Activated CD4-positive, alpha-beta T cell treated with anti-CD3 and anti-CD28 coated beads, Interleukin-2, amount 10 ng/mL, durations not matched to agents 7 days and 5 days (primary cell): Measurements from ENCODE around the gene IKZF2. TPM values are rescaled to one million over a fixed set of nuclear protein-coding genes. Genes with fewer than 3 reads are reported as not detected.
A peak's percentile ranks its signal among the peaks of the same experiment; 100 is the strongest.

Source experiments
- CTCF ChIA-PET: fragments of 350-600 bp; sonication (Branson Sonifier 250); formaldehyde crosslinking; loops from one replicate; lab custom pipeline; 2021; ENCODE audit warnings: antibody characterized with exemption; lab: Charles Lee
- POLR2A ChIA-PET: fragments of 350-600 bp; sonication (Branson Sonifier 250); formaldehyde crosslinking; loops from one replicate; lab custom pipeline; 2021; ENCODE audit warnings: antibody characterized with exemption; lab: Charles Lee
- DNase-seq: peaks from one replicate; pipeline ENCODE4 v3.0.0-alpha.2; 2020
- H3K27ac Mint-ChIP-seq: one replicate; pipeline ENCODE4 v1.8.0; 2021; ENCODE audit warnings: mild to moderate bottlenecking, moderate library complexity, mixed read lengths
- H3K27me3 Mint-ChIP-seq: one replicate; pipeline ENCODE4 v1.8.0; 2021; ENCODE audit warnings: mixed read lengths
- H3K36me3 Mint-ChIP-seq: one replicate; pipeline ENCODE4 v1.8.0; 2021; ENCODE audit warnings: low read depth, mixed read lengths
- H3K4me1 Mint-ChIP-seq: one replicate; pipeline ENCODE4 v1.8.0; 2021; ENCODE audit warnings: mixed read lengths
- H3K4me3 Mint-ChIP-seq: one replicate; pipeline ENCODE4 v1.8.0; 2021; ENCODE audit warnings: mild to moderate bottlenecking, moderate library complexity, mixed read lengths
- H3K9me3 Mint-ChIP-seq: one replicate; pipeline ENCODE4 v1.8.0; 2021; ENCODE audit warnings: mixed read lengths
- total RNA-seq, 2 experiments: library from RNA; stranded (reverse); gene quantifications; one replicate each; pipeline ENCODE4 v1.2.3, GENCODE V29; 2021

Gene IKZF2
- total RNA-seq, 2 experiments from 2014 or later, result 5.1 TPM

DNA sequence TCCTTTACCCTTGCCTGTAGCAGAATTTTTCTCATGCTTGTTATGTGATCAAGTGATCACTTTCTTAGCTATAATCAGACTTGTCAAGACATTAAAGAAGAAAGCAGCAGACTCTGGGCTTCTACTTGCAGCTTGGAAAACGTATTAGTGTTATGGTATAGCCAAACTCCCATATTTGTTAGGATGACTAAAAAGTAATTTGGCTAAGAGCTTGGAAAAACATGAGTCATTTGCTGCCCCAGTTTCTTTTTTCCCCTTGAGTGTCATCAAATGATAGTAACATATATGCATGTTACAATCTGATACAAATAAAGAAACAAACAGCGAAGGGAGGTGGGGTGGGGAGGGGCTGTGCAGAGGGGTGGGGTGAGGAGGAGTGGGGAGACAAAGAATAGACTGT is 155.5 kb downstream of the IKZF2 start:
- DNase-seq, result no peak
- Mint-ChIP-seq H3K27me3 (peaks cover 3% of the 10 kb centered on the region), H3K27ac (no peak overlapping the region), H3K4me3 (no peak overlapping the region), H3K9me3 (peaks cover 3% of the 10 kb centered on the region), H3K36me3 (peaks cover 2% of the 10 kb centered on the region), H3K4me1 (peaks cover 3% of the 10 kb centered on the region)
- ChIA-PET CTCF (no interaction called here), POLR2A (interaction anchor here (0.6 kb wide), 1 partner anchor 118 kb away, joined by 3 read pairs; no protein-coding TSS in a partner anchor)

GRCh38 chr2:212994976-212995375 is 156.4 kb downstream of the IKZF2 start:
- no peak for DNase-seq
- H3K36me3 Mint-ChIP-seq, result peaks cover 2% of the 10 kb centered on the region
- no peaks in the 10 kb centered on the region for H3K4me1 Mint-ChIP-seq
- H3K4me3 Mint-ChIP-seq, result no peak overlapping the region
- POLR2A ChIA-PET, result no interaction called here
- peaks cover 3% of the 10 kb centered on the region for H3K9me3 Mint-ChIP-seq
- H3K27ac Mint-ChIP-seq, result no peak overlapping the region
- CTCF ChIA-PET, result no interaction called here
- peaks cover 3% of the 10 kb centered on the region for H3K27me3 Mint-ChIP-seq

DNA sequence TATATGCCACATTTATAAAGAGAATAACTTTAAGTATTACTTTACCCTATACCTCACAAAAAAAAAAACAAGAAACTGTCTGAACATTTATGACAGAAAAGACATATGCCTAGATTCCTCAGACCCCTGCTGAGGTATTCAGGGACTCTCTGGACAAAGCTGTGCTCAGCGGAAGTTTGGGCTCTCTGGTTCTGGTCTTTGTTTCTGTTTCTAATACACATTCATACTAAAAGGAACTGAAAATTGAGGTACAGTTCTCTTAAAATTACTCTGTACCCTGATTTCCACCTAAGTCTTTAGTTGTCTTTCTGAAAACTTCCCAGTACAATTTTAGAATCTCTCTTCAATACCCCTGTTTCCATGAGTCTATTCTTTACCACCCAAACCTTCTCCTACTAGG is 160.3 kb downstream of the IKZF2 start:
- Mint-ChIP-seq H3K4me1 (no peaks in the 10 kb centered on the region), H3K27me3 (no peaks in the 10 kb centered on the region), H3K9me3 (no peaks in the 10 kb centered on the region), H3K36me3 (peaks cover 2% of the 10 kb centered on the region), H3K4me3 (no peak overlapping the region), H3K27ac (no peak overlapping the region)
- ChIA-PET POLR2A (no interaction called here), CTCF (no interaction called here)
- DNase-seq, result no peak

- ChIA-PET CTCF (no interaction called here), POLR2A (no interaction called here)
- H3K36me3 Mint-ChIP-seq, result peaks cover 2% of the 10 kb centered on the region
- H3K4me1 Mint-ChIP-seq, result no peaks in the 10 kb centered on the region
- H3K9me3 Mint-ChIP-seq, result no peaks in the 10 kb centered on the region
- no peak for DNase-seq
- H3K27me3 Mint-ChIP-seq, result no peaks in the 10 kb centered on the region
- H3K4me3 Mint-ChIP-seq, result no peak overlapping the region
- H3K27ac Mint-ChIP-seq, result no peak overlapping the region
These were observed 160.7 kb downstream of the IKZF2 start for GRCh38 chr2:212990697-212991096.

GRCh38 chr2:212987492-212987891 is 163.9 kb downstream of the IKZF2 start:
- DNase-seq, result no peak
- Mint-ChIP-seq H3K36me3 (no peaks in the 10 kb centered on the region), H3K4me3 (no peak overlapping the region), H3K9me3 (no peaks in the 10 kb centered on the region), H3K27ac (no peak overlapping the region), H3K4me1 (no peaks in the 10 kb centered on the region), H3K27me3 (no peaks in the 10 kb centered on the region)
- POLR2A ChIA-PET, result no interaction called here
- CTCF ChIA-PET, result no interaction called here

DNA sequence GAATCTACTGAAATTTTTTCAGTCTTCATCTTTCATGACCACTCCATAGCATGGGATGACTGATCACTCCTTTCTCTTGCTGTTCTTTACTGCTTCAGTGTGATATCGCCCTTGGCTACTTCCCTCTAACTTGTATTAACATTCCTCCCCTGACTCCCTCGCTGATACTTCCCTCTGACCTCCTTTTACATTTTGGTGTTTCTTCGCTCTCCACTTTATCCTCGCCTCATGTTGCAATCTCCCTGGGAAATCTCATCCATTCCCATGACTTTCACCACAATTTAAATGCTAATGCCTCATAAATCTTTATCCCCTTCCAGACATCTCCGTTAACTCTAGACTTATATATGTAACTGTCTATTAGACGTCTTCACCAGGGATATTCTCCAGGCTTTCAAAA is 167.3 kb downstream of the IKZF2 start:
- ChIA-PET CTCF (no interaction called here), POLR2A (no interaction called here)
- Mint-ChIP-seq H3K4me1 (peaks cover 8% of the 10 kb centered on the region), H3K36me3 (no peaks in the 10 kb centered on the region), H3K27ac (no peak overlapping the region), H3K4me3 (no peak overlapping the region), H3K9me3 (no peaks in the 10 kb centered on the region), H3K27me3 (peaks cover 2% of the 10 kb centered on the region)
- no peak for DNase-seq

GRCh38 chr2:212979799-212980198 is 171.6 kb downstream of the IKZF2 start:
- CTCF ChIA-PET, result no interaction called here

DNA sequence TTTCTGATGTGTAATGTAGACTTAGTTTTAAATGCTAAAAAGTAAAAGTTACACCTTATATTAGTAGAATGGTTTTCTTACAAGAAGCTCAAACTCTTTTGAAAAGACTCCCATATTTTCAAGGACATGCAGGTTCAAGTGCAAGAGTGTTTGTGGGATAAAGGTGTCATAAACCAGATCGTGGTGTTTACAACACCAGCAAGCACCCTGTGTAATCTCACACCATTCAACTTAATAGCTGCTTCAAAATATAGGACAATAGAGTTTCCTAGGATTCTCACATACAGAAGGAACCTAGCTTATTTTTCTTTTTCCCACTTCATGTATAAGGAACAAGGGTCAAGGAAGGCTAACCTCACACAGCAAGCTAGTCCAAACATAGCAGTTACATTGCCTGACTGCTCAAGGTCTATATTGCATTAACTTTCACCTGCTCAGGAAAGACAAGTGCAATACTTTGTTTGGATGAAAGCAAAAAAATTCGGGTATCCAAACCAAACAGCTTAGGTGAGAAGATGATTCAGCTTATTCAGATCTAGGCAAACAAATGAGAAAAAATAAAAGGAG is 172.3 kb downstream of the IKZF2 start:
- ChIA-PET CTCF (no interaction called here), POLR2A (no interaction called here)
- no peaks in the 10 kb centered on the region for H3K9me3 Mint-ChIP-seq
- no peak overlapping the region for H3K4me3 Mint-ChIP-seq
- H3K4me1 Mint-ChIP-seq, result peaks cover 9% of the 10 kb centered on the region
- no peak overlapping the region for H3K27ac Mint-ChIP-seq
- no peak for DNase-seq
- no peaks in the 10 kb centered on the region for H3K36me3 Mint-ChIP-seq
- peaks cover 3% of the 10 kb centered on the region for H3K27me3 Mint-ChIP-seq

More at GRCh38 chr2:212979799-212980198, 171.6 kb downstream of the IKZF2 start:
- H3K4me1 Mint-ChIP-seq, result peaks cover 9% of the 10 kb centered on the region
- DNase-seq, result no peak
- no peaks in the 10 kb centered on the region for H3K36me3 Mint-ChIP-seq
- H3K9me3 Mint-ChIP-seq, result no peaks in the 10 kb centered on the region
- peaks cover 3% of the 10 kb centered on the region for H3K27me3 Mint-ChIP-seq
- H3K4me3 Mint-ChIP-seq, result no peak overlapping the region
- peak overlapping the region; percentile 33 for H3K27ac Mint-ChIP-seq
- POLR2A ChIA-PET, result no interaction called here

GRCh38 chr2:212977152-212977551 is 174.3 kb downstream of the IKZF2 start:
- CTCF ChIA-PET, result interaction anchor here (1.1 kb wide), 1 partner anchor 10 kb away, joined by 5 read pairs; no protein-coding TSS in a partner anchor
- Mint-ChIP-seq H3K36me3 (no peaks in the 10 kb centered on the region), H3K27ac (no peak overlapping the region), H3K27me3 (peaks cover 3% of the 10 kb centered on the region), H3K4me1 (peaks cover 9% of the 10 kb centered on the region), H3K4me3 (no peak overlapping the region), H3K9me3 (no peaks in the 10 kb centered on the region)
- POLR2A ChIA-PET, result no interaction called here
- DNase-seq, result no peak

DNA sequence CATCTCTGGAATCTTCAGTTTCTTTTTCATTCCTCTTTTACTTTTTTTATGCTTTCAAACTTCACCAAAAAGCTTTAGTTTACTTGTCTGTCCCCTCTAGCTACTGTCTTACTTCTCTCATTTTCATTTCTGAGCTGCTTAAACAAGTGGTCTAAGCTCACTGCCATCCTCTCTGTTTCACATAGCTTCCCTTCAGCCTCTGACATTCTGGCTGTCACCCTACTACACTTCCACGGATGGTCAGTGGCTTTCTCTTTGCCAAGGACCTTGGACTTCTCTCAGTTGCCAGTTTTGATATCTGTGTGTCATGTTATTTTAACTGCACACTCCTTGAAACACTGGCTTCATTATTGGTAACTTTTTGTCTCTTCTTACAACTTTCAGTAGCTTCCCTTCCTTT is 176.1 kb downstream of the IKZF2 start:
- Mint-ChIP-seq H3K4me3 (no peak overlapping the region), H3K36me3 (no peaks in the 10 kb centered on the region), H3K27me3 (peaks cover 3% of the 10 kb centered on the region), H3K27ac (no peak overlapping the region), H3K4me1 (peaks cover 9% of the 10 kb centered on the region), H3K9me3 (no peaks in the 10 kb centered on the region)
- no peak for DNase-seq
- CTCF ChIA-PET, result no interaction called here
- POLR2A ChIA-PET, result no interaction called here

DNA sequence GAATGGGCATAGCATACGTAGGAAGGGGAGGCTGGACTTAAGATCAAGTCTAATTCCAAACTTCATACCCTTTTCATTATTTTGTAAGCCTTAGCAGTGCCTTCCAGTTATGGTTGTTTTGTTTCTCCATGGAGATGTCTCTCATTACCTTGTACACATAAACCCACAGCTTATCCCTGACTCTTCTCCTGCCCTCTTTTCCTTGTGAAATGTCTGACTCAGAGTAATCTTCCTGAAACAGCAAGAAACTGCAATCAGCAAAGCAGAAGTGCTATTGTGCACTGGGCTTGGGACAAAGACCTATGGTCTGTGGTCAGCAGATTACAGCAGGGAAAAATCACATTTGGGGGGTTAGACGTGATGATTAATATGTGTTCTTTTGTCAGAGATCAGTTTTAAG is 176.7 kb downstream of the IKZF2 start:
- CTCF ChIA-PET, result no interaction called here
- peaks cover 5% of the 10 kb centered on the region for H3K4me1 Mint-ChIP-seq
- no peaks in the 10 kb centered on the region for H3K36me3 Mint-ChIP-seq
- H3K4me3 Mint-ChIP-seq, result no peak overlapping the region
- POLR2A ChIA-PET, result no interaction called here
- no peaks in the 10 kb centered on the region for H3K9me3 Mint-ChIP-seq
- H3K27me3 Mint-ChIP-seq, result peaks cover 3% of the 10 kb centered on the region
- DNase-seq, result no peak
- H3K27ac Mint-ChIP-seq, result no peak overlapping the region

DNA sequence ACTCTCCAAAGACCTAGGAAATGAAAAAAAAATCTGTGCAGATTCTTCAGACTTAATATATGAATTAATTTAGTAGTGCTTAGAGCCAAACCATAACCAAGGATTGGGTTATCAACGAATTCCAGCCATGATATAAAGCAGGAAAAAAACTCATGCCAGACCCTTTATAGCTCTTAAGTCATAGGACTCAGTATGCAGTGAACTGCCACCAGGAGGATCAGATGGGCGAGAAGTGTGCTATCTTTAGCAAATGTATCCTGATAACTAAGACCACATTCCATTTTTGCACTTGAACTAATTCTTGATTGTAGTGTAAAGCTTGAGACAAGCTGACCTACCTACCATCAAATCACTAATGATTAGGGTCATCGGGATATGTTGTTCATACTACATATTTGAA is 178.1 kb downstream of the IKZF2 start:
- Mint-ChIP-seq H3K27me3 (peaks cover 1% of the 10 kb centered on the region), H3K4me3 (no peak overlapping the region), H3K27ac (no peak overlapping the region), H3K36me3 (no peaks in the 10 kb centered on the region), H3K9me3 (no peaks in the 10 kb centered on the region), H3K4me1 (peaks cover 7% of the 10 kb centered on the region)
- no peak for DNase-seq
- ChIA-PET POLR2A (no interaction called here), CTCF (no interaction called here)

DNA sequence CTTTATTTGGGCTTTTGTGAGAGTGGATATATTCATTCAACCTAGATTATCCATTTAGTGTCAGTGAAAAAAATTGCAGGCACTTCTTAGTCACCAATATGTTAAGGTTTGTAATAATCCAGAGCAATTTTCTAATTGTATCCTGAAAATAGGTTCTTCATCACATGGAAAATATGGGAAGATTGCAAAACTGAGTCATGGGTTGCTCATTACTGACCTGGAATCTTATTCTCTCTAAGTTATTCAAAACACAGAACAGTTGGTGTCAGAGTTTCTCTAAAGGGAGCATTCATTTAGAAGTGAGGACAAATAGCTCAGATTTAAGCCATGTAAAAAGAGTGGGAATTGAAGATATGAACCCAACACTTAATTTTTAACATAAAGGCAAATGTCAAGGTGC is 181.3 kb downstream of the IKZF2 start:
- DNase-seq, result no peak
- H3K4me3 Mint-ChIP-seq, result no peak overlapping the region
- H3K9me3 Mint-ChIP-seq, result no peaks in the 10 kb centered on the region
- ChIA-PET CTCF (no interaction called here), POLR2A (no interaction called here)
- H3K4me1 Mint-ChIP-seq, result peaks cover 11% of the 10 kb centered on the region
- H3K27ac Mint-ChIP-seq, result no peak overlapping the region
- no peaks in the 10 kb centered on the region for H3K27me3 Mint-ChIP-seq
- no peaks in the 10 kb centered on the region for H3K36me3 Mint-ChIP-seq
